B cell (primary cell): ENCODE results near the gene DNAJC9.

ENCODE experiments used
- EZH2 ChIP-seq: IDR thresholded peaks from 2 replicates; pipeline ENCODE4 v1.6.1; 2012; ENCODE audit warnings: borderline replicate concordance, low read depth, mild to moderate bottlenecking, moderate library complexity, low read length; ENCODE audit not compliant: insufficient read depth, poor library complexity, severe bottlenecking
- TF ChIP-seq, protein P1 (sequence below): fragments of 200-600 bp; IDR thresholded peaks from one replicate; pipeline ENCODE4 v1.8.0; 2022; ENCODE audit warnings: antibody characterized with exemption, mild to moderate bottlenecking

DNA sequence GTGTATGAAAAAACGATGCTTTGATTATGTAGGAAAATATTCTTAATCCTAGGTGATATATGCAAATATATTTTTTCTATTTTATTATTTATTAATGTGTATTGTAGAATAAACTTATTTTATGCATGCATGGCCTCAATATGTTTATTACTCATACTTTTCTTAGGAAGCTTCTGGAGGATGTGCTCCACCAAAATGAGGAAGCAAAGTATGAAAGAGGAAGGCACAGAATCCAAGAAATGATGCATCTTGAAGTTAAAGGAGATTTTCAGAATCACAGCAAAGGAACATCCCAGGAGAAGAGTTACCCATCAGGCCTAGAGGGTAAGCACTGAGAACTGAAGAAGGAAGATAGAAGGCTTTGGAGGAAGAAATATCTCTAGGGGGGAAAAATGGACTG, 40.4 kb upstream of the DNAJC9 start:
- TF ChIP-seq, protein P1, sequence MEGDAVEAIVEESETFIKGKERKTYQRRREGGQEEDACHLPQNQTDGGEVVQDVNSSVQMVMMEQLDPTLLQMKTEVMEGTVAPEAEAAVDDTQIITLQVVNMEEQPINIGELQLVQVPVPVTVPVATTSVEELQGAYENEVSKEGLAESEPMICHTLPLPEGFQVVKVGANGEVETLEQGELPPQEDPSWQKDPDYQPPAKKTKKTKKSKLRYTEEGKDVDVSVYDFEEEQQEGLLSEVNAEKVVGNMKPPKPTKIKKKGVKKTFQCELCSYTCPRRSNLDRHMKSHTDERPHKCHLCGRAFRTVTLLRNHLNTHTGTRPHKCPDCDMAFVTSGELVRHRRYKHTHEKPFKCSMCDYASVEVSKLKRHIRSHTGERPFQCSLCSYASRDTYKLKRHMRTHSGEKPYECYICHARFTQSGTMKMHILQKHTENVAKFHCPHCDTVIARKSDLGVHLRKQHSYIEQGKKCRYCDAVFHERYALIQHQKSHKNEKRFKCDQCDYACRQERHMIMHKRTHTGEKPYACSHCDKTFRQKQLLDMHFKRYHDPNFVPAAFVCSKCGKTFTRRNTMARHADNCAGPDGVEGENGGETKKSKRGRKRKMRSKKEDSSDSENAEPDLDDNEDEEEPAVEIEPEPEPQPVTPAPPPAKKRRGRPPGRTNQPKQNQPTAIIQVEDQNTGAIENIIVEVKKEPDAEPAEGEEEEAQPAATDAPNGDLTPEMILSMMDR, result no peak
- TF ChIP-seq EZH2, result no peak
